Osteocyte (in vitro differentiated cells): ENCODE data around the gene LNX1. TPM values are rescaled to one million over a fixed set of nuclear protein-coding genes. Genes with fewer than 3 reads are reported as not detected.

Experiments
- DNase-seq: peaks from one replicate; pipeline ENCODE4 v3.0.0; 2021; ENCODE audit warnings: mixed read lengths; ENCODE audit not compliant: unreplicated experiment; ENCODE audit errors: extremely low spot score
- H3K27ac Mint-ChIP-seq: one replicate; pipeline ENCODE4 v1.8.0; 2021; ENCODE audit warnings: mild to moderate bottlenecking, mixed read lengths; ENCODE audit not compliant: unreplicated experiment
- H3K27me3 Mint-ChIP-seq: one replicate; pipeline ENCODE4 v1.8.0; 2021; ENCODE audit warnings: mixed read lengths; ENCODE audit not compliant: unreplicated experiment
- H3K36me3 Mint-ChIP-seq: one replicate; pipeline ENCODE4 v1.8.0; 2021; ENCODE audit warnings: mixed read lengths; ENCODE audit not compliant: unreplicated experiment
- H3K4me1 Mint-ChIP-seq: one replicate; pipeline ENCODE4 v1.8.0; 2021; ENCODE audit warnings: mixed read lengths; ENCODE audit not compliant: unreplicated experiment
- H3K4me3 Mint-ChIP-seq: one replicate; pipeline ENCODE4 v1.8.0; 2021; ENCODE audit warnings: mild to moderate bottlenecking, moderate library complexity, mixed read lengths; ENCODE audit not compliant: unreplicated experiment
- H3K9me3 Mint-ChIP-seq: one replicate; pipeline ENCODE4 v1.8.0; 2021; ENCODE audit warnings: mixed read lengths; ENCODE audit not compliant: unreplicated experiment
- total RNA-seq: library from RNA; stranded (reverse); gene quantifications from 2 replicates; pipeline ENCODE4 v1.2.1, GENCODE V29; 2021
- TF ChIP-seq, protein P1 (sequence below): fragments of 200-600 bp; sonication (generic); IDR thresholded peaks from 2 replicates; pipeline ENCODE4 v1.5.0; 2021; ENCODE audit warnings: antibody characterized with exemption, mild to moderate bottlenecking, moderate library complexity

LNX1 gene
- total RNA-seq, 1 donor from 2014 or later = 0.24 TPM

DNA sequence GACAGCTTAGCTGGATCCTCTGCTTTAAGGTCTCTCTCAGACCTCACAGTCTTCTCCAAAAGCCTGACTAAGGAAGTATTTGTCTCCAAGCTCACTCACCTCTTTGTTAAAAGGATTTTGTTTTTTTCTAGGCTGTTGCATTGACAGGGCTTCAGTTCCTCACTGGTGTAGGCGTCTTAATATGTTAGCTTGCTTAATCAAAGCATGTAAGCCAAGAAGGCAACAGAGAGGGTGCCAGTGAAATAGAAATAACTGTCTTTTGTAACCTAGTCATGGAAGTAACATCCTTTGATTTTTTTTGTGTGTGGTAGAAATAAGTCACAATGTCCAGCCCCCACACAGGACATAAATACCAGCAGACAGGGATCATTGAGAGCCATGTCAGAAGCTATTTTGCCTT is 155.0 kb downstream of the LNX1 start:
- no peak for DNase-seq
- H3K27me3 Mint-ChIP-seq = no peaks in the 10 kb centered on the region
- no peak overlapping the region for H3K4me3 Mint-ChIP-seq
- no peak overlapping the region for H3K27ac Mint-ChIP-seq
- peaks cover 41% of the 10 kb centered on the region for H3K36me3 Mint-ChIP-seq
- no peaks in the 10 kb centered on the region for H3K4me1 Mint-ChIP-seq
- H3K9me3 Mint-ChIP-seq = no peaks in the 10 kb centered on the region
- TF ChIP-seq, protein P1, sequence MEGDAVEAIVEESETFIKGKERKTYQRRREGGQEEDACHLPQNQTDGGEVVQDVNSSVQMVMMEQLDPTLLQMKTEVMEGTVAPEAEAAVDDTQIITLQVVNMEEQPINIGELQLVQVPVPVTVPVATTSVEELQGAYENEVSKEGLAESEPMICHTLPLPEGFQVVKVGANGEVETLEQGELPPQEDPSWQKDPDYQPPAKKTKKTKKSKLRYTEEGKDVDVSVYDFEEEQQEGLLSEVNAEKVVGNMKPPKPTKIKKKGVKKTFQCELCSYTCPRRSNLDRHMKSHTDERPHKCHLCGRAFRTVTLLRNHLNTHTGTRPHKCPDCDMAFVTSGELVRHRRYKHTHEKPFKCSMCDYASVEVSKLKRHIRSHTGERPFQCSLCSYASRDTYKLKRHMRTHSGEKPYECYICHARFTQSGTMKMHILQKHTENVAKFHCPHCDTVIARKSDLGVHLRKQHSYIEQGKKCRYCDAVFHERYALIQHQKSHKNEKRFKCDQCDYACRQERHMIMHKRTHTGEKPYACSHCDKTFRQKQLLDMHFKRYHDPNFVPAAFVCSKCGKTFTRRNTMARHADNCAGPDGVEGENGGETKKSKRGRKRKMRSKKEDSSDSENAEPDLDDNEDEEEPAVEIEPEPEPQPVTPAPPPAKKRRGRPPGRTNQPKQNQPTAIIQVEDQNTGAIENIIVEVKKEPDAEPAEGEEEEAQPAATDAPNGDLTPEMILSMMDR = no peak

DNA sequence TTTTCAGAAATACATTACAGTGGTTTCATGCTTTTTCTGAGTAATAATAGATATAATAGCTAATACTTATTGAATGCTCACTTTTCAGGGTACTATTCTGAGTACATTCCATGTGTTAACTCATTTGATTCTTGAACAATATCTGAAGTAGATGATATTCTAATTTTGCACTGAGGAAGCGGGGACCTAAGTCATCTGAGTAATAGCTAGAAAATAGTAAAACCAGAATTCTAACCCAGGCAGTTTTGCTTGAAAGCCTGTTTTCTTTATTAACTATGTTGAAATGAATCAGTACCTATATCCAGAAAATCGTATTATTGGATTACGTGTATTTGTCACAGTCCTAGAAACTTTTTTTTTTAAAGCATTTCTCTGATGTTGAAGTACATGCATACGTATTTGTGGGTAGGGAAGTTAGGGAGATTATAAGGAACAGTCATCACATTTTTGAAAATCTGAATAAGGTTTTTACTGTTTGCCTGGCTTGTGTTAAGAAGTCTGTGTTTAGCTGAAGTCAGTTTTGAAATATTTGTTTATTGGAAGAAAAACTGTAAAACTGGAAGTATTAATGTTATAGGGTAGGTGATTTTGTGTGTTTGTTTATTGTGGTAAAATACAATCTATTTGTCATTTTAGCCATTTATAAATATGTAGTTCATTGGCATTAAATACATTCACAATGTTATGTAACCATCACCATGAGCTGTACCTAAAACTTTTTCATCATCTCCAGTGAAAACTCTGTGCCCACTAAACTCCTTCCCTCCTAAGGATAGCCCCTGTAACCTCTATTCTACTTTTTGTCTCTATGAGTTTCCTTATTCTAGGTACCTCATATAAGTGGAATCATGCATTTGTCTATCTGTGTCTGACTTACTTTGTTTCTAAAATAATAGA is 158.5 kb downstream of the LNX1 start:
- no peaks in the 10 kb centered on the region for H3K4me1 Mint-ChIP-seq
- H3K4me3 Mint-ChIP-seq = no peak overlapping the region
- H3K36me3 Mint-ChIP-seq = peaks cover 51% of the 10 kb centered on the region
- no peaks in the 10 kb centered on the region for H3K27me3 Mint-ChIP-seq
- TF ChIP-seq, protein P1 = no peak
- no peaks in the 10 kb centered on the region for H3K9me3 Mint-ChIP-seq
- no peak for DNase-seq
- no peak overlapping the region for H3K27ac Mint-ChIP-seq

DNA sequence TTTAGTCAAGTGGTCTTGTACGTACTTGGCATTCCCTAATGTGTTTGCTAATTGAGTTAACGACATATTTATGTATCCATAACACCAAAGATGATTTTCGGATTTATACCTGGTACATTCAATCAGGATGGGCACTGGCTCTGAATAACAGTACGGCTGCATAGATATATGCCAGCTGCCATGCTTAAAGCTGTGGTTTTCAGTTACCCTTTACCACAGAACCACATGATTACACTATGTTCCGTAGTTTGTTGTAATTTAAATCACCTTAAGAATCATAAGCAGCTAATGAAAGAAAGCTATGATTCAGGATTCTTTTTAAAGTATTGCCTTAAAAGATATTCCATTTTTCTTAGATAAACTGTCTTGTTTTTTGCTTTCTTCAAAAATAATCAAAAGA is 160.2 kb downstream of the LNX1 start:
- Mint-ChIP-seq H3K4me3 (no peak overlapping the region), H3K9me3 (no peaks in the 10 kb centered on the region), H3K27ac (no peak overlapping the region), H3K36me3 (peaks cover 52% of the 10 kb centered on the region), H3K27me3 (no peaks in the 10 kb centered on the region), H3K4me1 (no peaks in the 10 kb centered on the region)
- TF ChIP-seq, protein P1 = no peak
- DNase-seq = no peak

DNA sequence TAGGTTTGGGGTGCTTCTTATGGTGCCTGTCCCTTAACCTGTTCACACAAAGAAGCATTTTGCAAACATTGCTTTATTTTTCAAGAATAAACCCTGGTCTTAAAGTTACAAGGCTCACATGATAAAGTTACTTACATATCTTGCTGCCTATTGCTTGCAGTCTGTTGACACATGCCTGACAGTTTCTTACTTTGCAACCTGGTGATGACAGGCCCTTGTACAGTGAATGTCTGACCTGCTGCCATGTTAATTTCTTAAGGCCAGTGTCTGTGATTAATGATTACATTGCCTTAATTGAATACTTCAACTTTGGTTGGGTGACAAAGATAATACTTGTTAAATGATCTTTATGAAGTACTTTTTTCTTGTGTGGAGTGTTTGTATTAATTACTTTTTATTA is 163.9 kb downstream of the LNX1 start:
- TF ChIP-seq, protein P1 = no peak
- peaks cover 43% of the 10 kb centered on the region for H3K36me3 Mint-ChIP-seq
- H3K4me3 Mint-ChIP-seq = no peak overlapping the region
- no peaks in the 10 kb centered on the region for H3K9me3 Mint-ChIP-seq
- no peak for DNase-seq
- H3K27ac Mint-ChIP-seq = no peak overlapping the region
- no peaks in the 10 kb centered on the region for H3K27me3 Mint-ChIP-seq
- no peaks in the 10 kb centered on the region for H3K4me1 Mint-ChIP-seq

DNA sequence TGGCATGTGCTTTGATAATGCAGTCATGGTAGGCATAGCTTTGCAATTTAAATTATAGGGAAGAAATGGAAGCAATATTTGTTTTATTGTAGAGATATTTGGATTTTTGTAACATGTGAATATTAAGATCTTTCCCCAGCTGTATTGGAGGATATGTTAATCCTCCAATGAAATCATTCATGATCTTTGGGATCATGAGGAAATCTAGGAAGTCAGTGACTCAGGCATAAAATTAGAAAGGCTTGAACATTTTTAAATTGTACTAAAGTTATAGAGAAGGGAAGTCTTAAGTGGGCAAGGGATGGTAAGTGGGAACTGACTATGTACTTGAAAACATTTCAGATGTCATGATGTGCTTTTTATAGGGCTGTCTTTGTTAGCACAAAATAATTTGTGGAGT is 167.0 kb downstream of the LNX1 start:
- no peak overlapping the region for H3K27ac Mint-ChIP-seq

More for the DNA sequence above, 167.0 kb downstream of the LNX1 start:
- Mint-ChIP-seq H3K9me3 (no peaks in the 10 kb centered on the region), H3K27me3 (no peaks in the 10 kb centered on the region), H3K4me1 (no peaks in the 10 kb centered on the region), H3K36me3 (peaks cover 27% of the 10 kb centered on the region), H3K4me3 (no peak overlapping the region)
- TF ChIP-seq, protein P1 = no peak
- no peak for DNase-seq
